EH (cell line): Measurements from ENCODE around the gene MSL3B.
"Not testable (repeated sequence)": the region's sequence is repeated elsewhere in the genome, so short reads cannot be mapped to it uniquely, and the experiment has no call there.

ENCODE experiments used
- DNase-seq: peaks from one replicate; pipeline ENCODE4 v3.0.0-alpha.2; 2015; ENCODE audit warnings: low read depth

MSL3B gene

GRCh38 chr2:233867993-233868532 is at the start of gene MSL3B:
TSS of gene MSL3B (minus strand) at chr2:233868386.
- DNase-seq, result peak; percentile 57

DNA sequence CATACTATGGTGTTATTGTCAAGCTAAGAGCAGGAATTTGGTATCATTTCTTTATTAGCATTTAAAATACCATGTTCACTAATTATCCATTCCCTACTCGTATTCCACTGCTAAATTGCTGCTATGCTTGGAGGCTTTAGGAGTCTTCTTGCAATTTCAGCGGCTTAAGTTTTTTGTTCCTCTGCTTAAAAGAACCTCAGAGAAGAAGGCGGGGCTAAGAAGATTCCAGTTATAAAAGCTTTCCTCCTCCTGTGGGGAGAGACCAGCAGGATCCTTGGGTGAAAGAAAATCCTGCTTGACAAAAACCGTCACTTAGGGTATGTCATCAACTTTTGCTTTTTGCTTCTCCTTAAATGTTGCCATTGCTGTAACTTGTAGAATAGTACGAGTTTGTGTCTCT is 48.9 kb upstream of the MSL3B start, which contains the start of gene TRPM8:
TSS of gene TRPM8 (plus strand) at position 258 of the 400 bp plus-strand sequence. CDS start 9,165 bp downstream, outside the sequence.
- DNase-seq, result no peak

GRCh38 chr2:233915128-233915527 is 46.9 kb upstream of the MSL3B start:
- peak; percentile 6 for DNase-seq

DNA sequence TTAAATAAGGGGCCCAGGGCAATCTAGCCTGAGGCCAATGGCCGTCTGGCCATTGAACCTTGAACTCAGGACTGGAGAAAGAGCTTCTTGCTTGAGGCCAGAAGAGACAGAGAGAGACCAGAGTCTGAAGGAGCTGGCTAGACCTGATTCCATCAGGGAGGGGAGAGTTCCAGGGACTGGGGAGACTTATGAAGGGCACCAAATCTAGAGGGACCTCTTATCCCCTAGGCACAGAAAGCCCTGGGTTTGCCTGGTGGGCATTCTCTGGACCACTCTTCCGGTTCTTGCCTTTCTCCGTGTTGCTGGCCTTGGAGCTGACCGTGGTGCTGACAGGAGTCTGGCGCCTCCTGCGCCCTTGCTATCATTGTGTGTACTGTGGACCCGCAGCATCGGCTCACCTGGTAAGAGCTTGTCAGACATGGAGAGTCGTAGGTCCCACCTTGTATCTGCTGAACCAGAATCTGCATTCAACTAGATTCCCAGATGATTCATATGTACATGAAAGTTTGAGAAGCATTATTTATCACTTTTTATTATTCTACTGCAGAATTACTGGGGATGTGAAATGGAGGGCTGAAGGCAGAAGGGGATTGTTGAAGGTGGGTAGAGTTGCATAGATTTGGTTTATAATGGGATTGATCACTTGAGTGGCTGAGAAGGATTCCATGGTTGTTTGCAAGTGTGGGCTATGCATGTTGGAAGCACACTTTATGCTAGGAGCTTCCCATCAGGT is 44.7 kb upstream of the MSL3B start:
- DNase-seq, result peak; percentile 51

DNA sequence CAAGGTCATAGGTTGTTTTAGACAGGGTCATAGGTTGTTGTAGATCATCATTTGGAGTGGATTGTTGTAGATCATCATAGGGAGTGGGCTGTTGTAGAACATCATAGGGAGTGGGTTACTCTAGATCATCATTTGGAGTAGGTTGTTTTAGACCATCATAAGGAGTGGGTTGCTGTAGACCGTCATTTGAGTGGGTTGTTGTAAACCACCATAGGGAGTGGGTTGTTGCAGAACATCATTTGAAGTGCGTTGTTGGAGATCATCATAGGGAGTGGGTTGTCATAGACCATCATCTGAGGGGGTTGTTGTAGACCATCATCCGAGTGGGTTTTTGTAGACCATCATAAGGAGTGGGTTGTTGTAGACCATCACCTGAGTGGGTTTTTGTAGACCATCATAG is 39.4 kb upstream of the MSL3B start:
- DNase-seq, result no peak

DNA sequence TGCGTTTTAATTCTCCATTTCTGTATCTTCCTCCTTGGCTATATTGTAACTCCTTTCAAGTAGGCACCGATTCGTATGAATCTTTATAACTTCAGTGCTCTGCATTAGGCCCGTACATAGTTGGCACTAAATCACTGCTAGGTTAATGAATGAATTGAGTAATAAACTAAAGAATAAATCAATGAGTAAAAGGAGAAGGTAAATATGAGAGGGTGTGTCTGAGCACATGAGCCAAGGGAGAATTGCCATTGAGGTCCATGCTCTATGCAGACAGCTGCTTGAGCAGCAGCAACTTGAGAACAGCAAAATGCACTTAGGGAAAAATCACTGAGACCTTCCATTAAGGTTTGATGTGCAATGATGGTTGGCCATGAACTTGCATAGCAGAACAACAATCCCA is 37.8 kb upstream of the MSL3B start:
- no peak for DNase-seq

DNA sequence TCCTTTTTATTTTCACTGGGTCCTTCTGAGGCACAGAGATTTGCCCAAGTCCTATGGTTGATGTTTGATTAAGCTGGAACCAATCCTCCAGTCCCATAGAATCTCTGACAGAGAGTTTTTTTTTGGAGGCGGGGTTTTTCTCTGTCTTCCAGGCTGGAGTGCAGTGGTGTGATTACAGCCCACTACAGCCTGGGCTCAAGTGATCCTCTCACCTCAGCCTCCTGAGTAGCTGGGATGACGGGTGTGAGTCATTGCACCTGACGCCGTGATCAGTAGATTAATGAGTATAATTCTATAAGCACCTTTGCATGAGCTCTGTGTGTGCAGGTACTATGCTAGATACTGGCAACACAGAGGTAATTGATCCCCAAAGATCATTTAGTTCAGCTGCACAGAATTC is 33.7 kb upstream of the MSL3B start:
- no peak for DNase-seq

GRCh38 chr2:233901367-233901766 is 33.2 kb upstream of the MSL3B start:
- DNase-seq, result no peak

DNA sequence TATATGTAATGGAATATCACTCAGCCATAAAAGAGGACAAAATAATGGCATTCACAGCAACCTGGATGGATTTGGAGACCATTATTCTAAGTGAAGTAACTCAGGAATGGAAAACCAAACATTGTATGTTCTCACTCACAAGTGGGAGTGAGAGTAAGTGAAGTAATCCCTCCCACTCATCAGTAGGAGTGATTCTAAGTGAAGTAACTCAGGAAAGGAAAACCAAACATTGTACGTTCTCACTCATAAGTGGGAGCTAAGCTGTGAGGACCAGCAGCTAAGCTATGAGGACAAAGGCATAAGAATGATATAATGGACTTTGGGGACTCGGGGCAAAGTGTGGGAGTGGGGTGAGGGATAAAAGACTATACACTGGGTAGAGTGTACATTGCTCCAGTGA is 28.1 kb upstream of the MSL3B start:
- not testable (repeated sequence) for DNase-seq

GRCh38 chr2:233892793-233893192 is 24.6 kb upstream of the MSL3B start:
- DNase-seq, result peak; percentile 5

DNA sequence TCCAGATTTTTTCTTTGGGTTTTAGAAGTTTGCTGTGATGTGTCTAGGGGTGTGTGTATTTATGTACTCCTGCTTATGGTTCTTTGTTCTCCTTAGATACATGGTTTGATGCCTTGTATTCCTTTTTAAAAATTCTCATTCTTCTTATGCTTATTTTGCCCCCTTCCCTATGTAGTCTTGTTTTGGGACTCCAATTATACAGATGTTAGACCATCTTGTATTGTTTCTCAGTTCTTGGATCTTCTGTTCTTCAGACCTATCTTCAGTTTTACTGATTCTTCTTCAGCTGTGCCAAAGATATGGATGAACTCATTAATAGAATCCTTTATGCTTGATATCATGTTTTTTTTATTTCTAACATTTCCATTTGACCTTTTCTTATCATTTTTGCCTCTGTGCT is 14.2 kb upstream of the MSL3B start:
- no peak for DNase-seq

GRCh38 chr2:233872125-233872524 is 3.9 kb upstream of the MSL3B start:
- DNase-seq, result not testable (repeated sequence)

DNA sequence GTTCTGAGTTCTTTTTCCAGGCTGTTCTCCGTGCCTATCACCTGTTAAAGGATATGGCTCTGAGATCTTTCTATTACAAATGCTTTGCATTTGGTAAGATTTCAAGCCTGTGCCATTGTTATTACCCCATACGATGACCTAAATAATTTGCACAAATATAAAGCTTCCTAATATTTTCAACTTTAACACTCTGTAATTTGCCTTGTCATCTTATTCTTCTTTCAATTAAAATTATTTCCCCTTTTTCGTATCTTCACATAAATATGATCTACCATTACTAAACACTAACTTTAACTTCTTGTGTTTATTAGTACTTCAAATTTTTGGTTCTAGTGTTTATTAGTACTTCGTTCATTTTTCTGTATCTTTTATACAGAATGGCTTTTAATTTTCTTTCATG is 3.2 kb upstream of the MSL3B start:
- no peak for DNase-seq

- DNase-seq, result no peak
Observed at GRCh38 chr2:233866479-233866878, 1.7 kb downstream of the MSL3B start.

DNA sequence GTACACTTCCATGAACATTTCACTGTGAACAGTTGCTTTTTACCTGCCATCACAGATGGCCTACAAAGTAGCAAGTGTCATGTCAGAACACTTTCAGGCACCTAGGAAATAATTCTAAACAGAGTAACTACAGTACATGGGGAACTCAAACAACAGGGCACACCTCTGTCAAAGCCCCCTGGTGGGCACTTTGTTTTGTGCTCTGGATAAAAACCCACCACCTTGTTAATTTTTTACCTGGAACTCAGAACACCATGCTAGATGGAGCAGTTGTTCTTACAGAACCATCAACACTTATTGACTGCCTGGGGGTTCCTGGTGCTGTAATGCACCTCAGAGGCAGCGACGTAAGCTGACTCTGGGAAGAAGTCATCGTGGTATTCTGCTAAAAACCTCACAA is 2.3 kb downstream of the MSL3B start:
- no peak for DNase-seq

DNA sequence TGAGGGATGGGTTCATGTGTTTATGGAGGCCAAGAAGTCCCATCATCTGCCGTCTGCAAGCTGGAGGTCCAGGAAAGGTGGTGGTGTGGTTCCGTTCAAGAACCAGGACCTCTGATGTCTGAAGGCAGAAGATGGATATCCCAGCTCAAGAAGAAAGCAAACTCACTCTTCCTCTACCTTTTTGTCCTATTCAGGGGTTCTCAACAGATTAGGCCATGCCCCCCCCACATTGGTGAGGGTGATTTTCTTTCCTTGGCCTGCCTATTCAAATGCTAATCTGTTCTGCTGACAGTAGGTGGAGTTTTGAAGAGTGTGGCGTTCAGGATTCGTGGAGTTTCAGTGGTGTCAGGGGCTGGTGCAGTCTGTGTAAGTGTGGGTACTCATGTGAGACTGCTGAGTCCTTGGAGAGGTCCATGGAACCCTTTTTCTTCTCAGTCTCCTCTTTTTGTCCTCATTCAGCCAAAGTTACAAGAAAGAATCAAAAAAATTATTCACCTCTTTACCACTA is 5.9 kb downstream of the MSL3B start:
- no peak for DNase-seq

- no peak for DNase-seq
Observed at GRCh38 chr2:233858331-233858730, 9.9 kb downstream of the MSL3B start.

GRCh38 chr2:233857511-233858141 is 10.6 kb downstream of the MSL3B start:
- DNase-seq, result peak; percentile 37

DNA sequence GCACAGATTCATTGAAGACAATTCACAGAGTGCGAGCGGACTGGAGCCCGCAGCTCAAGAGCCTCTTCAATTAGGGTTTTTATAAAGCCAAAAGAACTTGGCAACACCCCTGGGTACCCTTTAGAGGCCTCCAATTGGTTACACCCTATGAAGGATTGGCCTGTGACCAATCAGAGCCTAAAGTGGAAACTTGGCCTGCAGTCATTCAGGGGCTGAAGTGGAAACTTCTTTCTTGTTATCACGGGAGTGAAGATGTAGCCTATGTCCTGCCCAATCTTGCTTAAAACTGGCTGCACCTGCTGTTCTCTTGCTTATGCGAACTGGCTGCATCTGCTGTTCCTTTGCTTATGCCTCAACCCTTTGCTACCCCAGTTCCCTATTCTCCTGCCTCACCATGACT is 12.0 kb downstream of the MSL3B start:
- no peak for DNase-seq

GRCh38 chr2:233855345-233855744 is 12.8 kb downstream of the MSL3B start:
- DNase-seq, result no peak

DNA sequence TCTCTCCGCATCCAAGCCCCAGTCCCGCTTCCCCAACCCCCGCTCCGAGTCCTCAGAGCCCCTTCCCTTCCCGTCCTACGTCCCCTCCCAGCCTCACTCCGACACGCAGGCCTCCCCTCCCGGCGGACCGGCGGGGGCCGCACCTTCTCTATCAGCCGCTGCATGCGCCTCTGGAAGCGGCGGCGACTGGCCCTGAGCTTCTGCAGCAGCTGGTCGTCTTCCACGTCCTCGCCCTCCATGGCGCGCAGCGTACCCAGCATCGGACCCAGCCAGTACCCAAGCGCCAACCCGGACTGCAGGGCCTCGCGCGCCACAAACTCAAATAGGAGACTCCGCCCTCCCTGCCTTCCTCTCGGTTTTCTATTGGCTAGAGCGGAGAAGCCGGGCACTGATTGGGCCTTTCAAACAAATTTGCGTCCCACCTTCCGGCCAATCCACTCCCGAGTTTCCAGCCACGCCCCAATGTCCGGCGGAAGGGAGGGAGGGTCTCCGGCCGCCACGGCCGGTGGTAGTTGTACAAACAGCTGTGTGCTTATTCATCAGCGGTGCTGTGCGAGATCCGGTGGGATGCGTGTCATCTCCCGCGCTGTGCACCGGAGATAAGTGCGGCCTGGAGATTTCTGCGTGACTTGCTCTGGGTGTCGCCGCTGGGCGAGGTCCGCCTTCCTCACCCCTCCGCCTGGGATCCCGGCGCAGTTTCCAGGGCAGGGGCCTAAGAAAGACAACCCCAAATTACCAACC is 13.8 kb downstream of the MSL3B start, which contains the start of gene HJURP:
TSS of gene HJURP (minus strand) at position 295 of the 741 bp plus-strand sequence. CDS start at position 260, 35 bp downstream.
- peak; percentile 97 for DNase-seq

DNA sequence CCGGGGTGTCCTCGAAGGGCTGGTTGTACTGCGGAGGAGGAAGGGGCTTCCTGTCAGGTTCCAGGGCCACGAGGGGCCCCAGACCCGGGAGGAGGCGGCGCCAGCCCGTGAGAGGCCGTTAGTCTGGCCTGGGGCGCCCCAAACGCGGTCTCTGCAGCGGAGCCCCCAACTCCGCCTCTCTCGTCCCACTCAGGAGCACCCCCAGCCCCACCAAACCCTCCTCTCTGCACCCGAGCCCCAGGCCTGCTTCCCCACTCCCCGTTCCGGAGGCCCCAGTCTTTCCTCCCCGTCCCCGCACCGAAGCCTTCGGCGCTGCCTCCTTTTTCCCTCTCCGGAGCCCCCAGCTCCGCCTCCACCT is 14.3 kb downstream of the MSL3B start:
- DNase-seq, result no peak
